GM12864 (cell line): ENCODE results near the gene TYMS.

Source experiments
- DNase-seq: peaks from one replicate; pipeline ENCODE4 v3.0.0-alpha.2; 2011; ENCODE audit warnings: low read depth
- H3K4me3 ChIP-seq: 2 replicates; pipeline ENCODE4 v1.5.1; 2011; ENCODE audit warnings: mild to moderate bottlenecking, low read depth, low read length, control low read depth
- CTCF ChIP-seq: IDR thresholded peaks from 2 replicates; pipeline ENCODE4 v1.5.1; 2011; ENCODE audit warnings: low read depth, mild to moderate bottlenecking, moderate library complexity, low read length, control low read depth, inconsistent platforms; ENCODE audit errors: missing control alignments

The TYMS gene

GRCh38 chr18:657311-658000 is at the start of gene TYMS:
TSS of gene TYMS (plus strand) at chr18:657653. CDS start at chr18:657743, 90 bp downstream.
- DNase-seq, result no peak
- peak within 1 kb of the TSS; percentile 74 for H3K4me3 ChIP-seq
- peak; percentile 7 for TF ChIP-seq CTCF

GRCh38 chr18:607930-608329 is 49.5 kb upstream of the TYMS start:
- no peak overlapping the region for H3K4me3 ChIP-seq
- DNase-seq, result no peak
- TF ChIP-seq CTCF, result no peak

GRCh38 chr18:610214-610928 is 47.1 kb upstream of the TYMS start:
- no peak for TF ChIP-seq CTCF
- no peak for DNase-seq

DNA sequence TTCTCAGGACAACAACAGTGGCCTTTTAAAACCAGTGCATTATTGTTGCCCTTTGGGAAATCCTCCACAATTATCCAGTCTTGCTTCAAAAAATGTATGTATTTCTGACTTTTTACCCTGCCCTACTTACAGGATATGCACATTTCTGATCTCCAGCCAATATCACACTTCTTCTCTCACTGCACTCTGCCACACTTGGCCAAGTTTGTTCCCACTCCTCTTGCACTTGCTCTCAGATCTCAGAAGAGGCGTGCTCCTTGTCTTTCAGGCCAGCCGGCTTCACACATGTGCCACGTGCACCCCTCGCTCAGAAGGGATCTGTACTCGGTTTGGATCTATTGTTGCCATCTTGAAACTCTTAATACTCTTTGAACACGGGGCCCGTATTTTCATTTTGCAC is 45.3 kb upstream of the TYMS start:
- H3K4me3 ChIP-seq, result no peak overlapping the region
- no peak for DNase-seq
- no peak for TF ChIP-seq CTCF

More at GRCh38 chr18:610214-610928, 47.1 kb upstream of the TYMS start:
- H3K4me3 ChIP-seq, result no peak overlapping the region

- DNase-seq, result no peak
- no peak for TF ChIP-seq CTCF
- no peak overlapping the region for H3K4me3 ChIP-seq
Observed at GRCh38 chr18:614193-614592, 43.3 kb upstream of the TYMS start.

- DNase-seq, result no peak
- H3K4me3 ChIP-seq, result no peak overlapping the region
- TF ChIP-seq CTCF, result no peak
Observed at GRCh38 chr18:615092-615521, 42.3 kb upstream of the TYMS start.
